C4-2B (cell line): ENCODE results near the gene TRHDE.

Source experiments
- H3K27ac ChIP-seq: fragments of 450-650 bp; 2 replicates; pipeline ENCODE4 v1.5.1; 2017
- CTCF ChIP-seq: fragments of 450-650 bp; conservative IDR thresholded peaks from 2 replicates; pipeline ENCODE4 v1.5.1; 2017; ENCODE audit warnings: mild to moderate bottlenecking
- ZFX ChIP-seq: fragments of 450-650 bp; IDR thresholded peaks from 2 replicates; pipeline ENCODE4 v1.6.1; 2017

TRHDE gene

DNA sequence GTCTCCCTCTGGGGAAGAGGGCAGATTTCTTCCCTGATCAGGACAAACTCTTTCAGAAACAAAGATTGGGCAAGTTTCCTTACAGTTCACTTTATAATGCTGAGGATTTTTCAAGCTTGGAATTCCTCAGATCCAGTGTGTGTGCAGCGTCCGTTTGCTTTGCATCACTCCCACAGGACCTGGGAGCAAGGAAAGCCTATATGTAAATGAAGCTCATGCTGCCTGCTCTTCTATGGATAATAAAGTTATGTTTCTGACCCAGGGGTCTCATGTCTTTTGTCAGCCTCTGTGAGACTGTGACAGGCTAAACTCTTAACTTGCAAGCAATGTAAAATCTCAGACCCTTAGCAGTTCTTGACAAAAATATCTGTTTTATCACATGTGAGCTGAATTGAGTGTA, 41.6 kb downstream of the TRHDE start:
- no peak for TF ChIP-seq ZFX
- no peak for TF ChIP-seq CTCF
- H3K27ac ChIP-seq, result no peak overlapping the region

DNA sequence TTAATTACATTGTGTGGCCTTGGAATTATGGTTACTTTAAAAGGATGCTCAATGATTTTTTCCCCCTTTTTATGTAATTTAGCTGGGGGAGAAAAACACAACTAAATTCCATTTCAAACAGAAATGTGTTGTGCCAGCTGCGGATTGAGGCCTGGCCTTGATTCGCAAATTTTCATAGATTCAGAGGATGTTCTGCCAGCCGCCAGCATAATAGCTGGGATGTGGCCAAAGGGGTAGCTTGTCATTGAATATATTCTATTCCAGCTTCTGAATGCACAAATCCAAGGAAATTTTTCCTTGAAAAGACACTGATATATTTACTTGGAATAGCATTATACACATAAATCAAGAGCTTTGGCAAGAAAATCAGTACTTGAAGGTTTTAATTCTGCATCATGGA, 43.7 kb downstream of the TRHDE start:
- TF ChIP-seq CTCF, result no peak
- TF ChIP-seq ZFX, result no peak
- no peak overlapping the region for H3K27ac ChIP-seq

- TF ChIP-seq CTCF (no peak), ZFX (no peak)
- H3K27ac ChIP-seq, result no peak overlapping the region
Measured at GRCh38 chr12:72318341-72318740, 46.2 kb downstream of the TRHDE start.

GRCh38 chr12:72323881-72324280, 51.7 kb downstream of the TRHDE start:
- H3K27ac ChIP-seq, result no peak overlapping the region
- TF ChIP-seq ZFX, result no peak
- no peak for TF ChIP-seq CTCF

DNA sequence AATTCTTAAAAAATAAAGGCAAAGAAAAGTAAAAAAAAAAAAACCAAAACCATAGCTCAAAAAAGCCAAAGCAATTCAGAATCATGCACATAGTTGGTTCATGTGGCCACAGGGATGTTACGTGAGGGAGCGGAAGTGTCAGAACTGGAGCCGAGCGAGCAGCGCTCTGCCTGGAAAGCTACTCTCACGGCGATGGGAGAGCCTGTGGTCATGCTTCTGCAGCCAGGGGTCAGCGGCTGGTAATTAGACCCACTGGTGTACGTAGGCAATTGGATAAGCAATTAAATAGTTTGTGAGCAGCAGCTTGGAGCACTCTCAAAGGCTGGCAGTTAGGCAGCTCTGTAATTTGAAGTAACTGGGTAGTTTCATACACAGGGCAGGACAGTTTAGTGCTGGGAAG, 58.1 kb downstream of the TRHDE start:
- H3K27ac ChIP-seq, result no peak overlapping the region
- no peak for TF ChIP-seq CTCF
- no peak for TF ChIP-seq ZFX

GRCh38 chr12:72330784-72331183, 58.6 kb downstream of the TRHDE start:
- no peak for TF ChIP-seq ZFX
- TF ChIP-seq CTCF, result no peak
- no peak overlapping the region for H3K27ac ChIP-seq

- H3K27ac ChIP-seq, result no peak overlapping the region
- TF ChIP-seq ZFX (no peak), CTCF (no peak)
Measured at GRCh38 chr12:72337382-72337781, 65.2 kb downstream of the TRHDE start.
